Measurements from ENCODE around the gene INPP5D.

- TF ChIP-seq CTCF (IDR thresholded peaks at IDR 0.05) (no peak), EP300 (IDR thresholded peaks at IDR 0.05) (no peak)
Observed at GRCh38 chr2:233145726-233146125, 85.6 kb downstream of the INPP5D start.

Data from stomach (tissue), 4 donors.